SK-N-SH (cell line): ENCODE data around the gene MFSD12. TPM values are rescaled to one million over a fixed set of nuclear protein-coding genes. Genes with fewer than 3 reads are reported as not detected.

Experiments
- CTCF ChIA-PET: fragments of 300-600, 350-600 bp; formaldehyde crosslinking; extraction: SDS; loops from one replicate; lab custom pipeline; 2021; lab: Yijun Ruan, JAX
- POLR2A ChIA-PET: fragments of 350-600 bp; sonication (Branson Sonifier 250); formaldehyde crosslinking; extraction: SDS; loops from one replicate; lab custom pipeline; 2020; ENCODE audit warnings: antibody characterized with exemption, inconsistent platforms; lab: Yijun Ruan, JAX
- DNase-seq: peaks from one replicate; pipeline ENCODE4 v3.0.0; 2012
- H2AFZ ChIP-seq: fragments of 200-600 bp; sonication (generic); 2 replicates; pipeline ENCODE4 v1.8.1; 2016; ENCODE audit warnings: antibody characterized with exemption, mild to moderate bottlenecking, low read depth
- H3F3A ChIP-seq: fragments of 200-600 bp; sonication (generic); replicated peaks from 2 replicates; pipeline ENCODE3; 2016; ENCODE audit warnings: antibody characterized with exemption, mild to moderate bottlenecking; ENCODE audit not compliant: insufficient read depth
- H3K27ac ChIP-seq, 2 experiments: fragments of 200-500 bp in 1 of 2; fragments of 200-600 bp in 1 of 2; sonication (Bioruptor generic) in 1 of 2; sonication (generic), shearing (Covaris generic) in 1 of 2; 2 replicates each; pipeline versions ENCODE4 v1.5.1 to v1.6.1; 2014 to 2016; ENCODE audit warnings: low read depth in 2 of 2, inconsistent platforms in 1 of 2, low read length in 1 of 2, mild to moderate bottlenecking in 1 of 2, mixed read lengths in 1 of 2
- H3K27me3 ChIP-seq: fragments of 200-600 bp; sonication (generic), shearing (Covaris generic); 2 replicates; pipeline ENCODE4 v1.6.1; 2016; ENCODE audit warnings: mixed run types; ENCODE audit not compliant: insufficient read depth
- H3K36me3 ChIP-seq, 2 experiments: fragments of 200-500 bp in 1 of 2; fragments of 200-600 bp in 1 of 2; sonication (Bioruptor generic) in 1 of 2; sonication (generic) in 1 of 2; replicated peaks in 1 of 2; 2 replicates each; pipeline versions ENCODE3 to v1.5.1; 2014 to 2016; ENCODE audit warnings: low read length in 1 of 2, mild to moderate bottlenecking in 1 of 2; ENCODE audit not compliant: insufficient read depth in 2 of 2, control insufficient read depth in 1 of 2
- H3K4me1 ChIP-seq, 2 experiments: fragments of 200-500 bp in 1 of 2; fragments of 200-600 bp in 1 of 2; sonication (Bioruptor generic) in 1 of 2; sonication (generic), shearing (Covaris generic) in 1 of 2; 2 replicates each; pipeline versions ENCODE4 v1.5.1 to v1.6.1; 2014 to 2016; ENCODE audit warnings: low read depth in 1 of 2, low read length in 1 of 2, mixed run types in 1 of 2; ENCODE audit not compliant: insufficient read depth in 2 of 2, control insufficient read depth in 1 of 2
- H3K4me2 ChIP-seq: fragments of 200-600 bp; sonication (generic), shearing (Covaris generic); 2 replicates; pipeline ENCODE4 v1.6.1; 2017; ENCODE audit warnings: mixed run types
- H3K4me3 ChIP-seq, 2 experiments: fragments of 200-500 bp in 1 of 2; fragments of 200-600 bp in 1 of 2; sonication (Bioruptor generic) in 1 of 2; sonication (generic), shearing (Covaris generic) in 1 of 2; 2 replicates each; pipeline versions ENCODE4 v1.5.1 to v1.8.1; 2014 to 2016; ENCODE audit warnings: low read depth in 2 of 2, inconsistent platforms in 1 of 2, low read length in 1 of 2, mild to moderate bottlenecking in 1 of 2, mixed read lengths in 1 of 2, moderate library complexity in 1 of 2
- H3K79me2 ChIP-seq: fragments of 200-600 bp; sonication (generic); 2 replicates; pipeline ENCODE4 v1.8.1; 2017; ENCODE audit warnings: mild to moderate bottlenecking; ENCODE audit not compliant: insufficient read depth
- H3K9ac ChIP-seq: fragments of 200-600 bp; sonication (generic); 2 replicates; pipeline ENCODE4 v1.6.1; 2017; ENCODE audit warnings: mixed run types
- H3K9me2 ChIP-seq: fragments of 200-600 bp; sonication (generic); 2 replicates; pipeline ENCODE4 v1.6.1; 2017; ENCODE audit warnings: mixed run types
- H3K9me3 ChIP-seq: fragments of 200-600 bp; sonication (generic); 2 replicates; pipeline ENCODE4 v1.6.1; 2017; ENCODE audit warnings: mixed run types, mild to moderate bottlenecking, moderate library complexity
- H4K20me1 ChIP-seq: fragments of 200-600 bp; sonication (generic); 2 replicates; pipeline ENCODE4 v1.6.1; 2017; ENCODE audit warnings: mild to moderate bottlenecking, mixed run types; ENCODE audit not compliant: insufficient read depth
- CHD2 ChIP-seq: fragments of 150-350 bp; IDR thresholded peaks from 2 replicates; pipeline ENCODE4 v1.6.1; 2018; ENCODE audit warnings: low read length; ENCODE audit not compliant: partially characterized antibody
- EZH2phosphoT487 ChIP-seq: fragments of 200-600 bp; sonication (generic); IDR thresholded peaks from 2 replicates; pipeline ENCODE4 v1.6.1; 2017; ENCODE audit warnings: low read depth, mixed run types, mild to moderate bottlenecking, antibody characterized with exemption, moderate library complexity, borderline replicate concordance
- FOSL2 ChIP-seq: IDR thresholded peaks from 2 replicates; pipeline ENCODE4 v1.4.0; 2012; ENCODE audit warnings: low read depth, mild to moderate bottlenecking, moderate library complexity, borderline replicate concordance
- FOXM1 ChIP-seq: IDR thresholded peaks from 2 replicates; pipeline ENCODE4 v1.4.0; 2012; ENCODE audit warnings: low read depth, mild to moderate bottlenecking
- GABPA ChIP-seq: IDR thresholded peaks from 2 replicates; pipeline ENCODE4 v1.4.0; 2012; ENCODE audit warnings: low read depth, mild to moderate bottlenecking
- MEF2A ChIP-seq: IDR thresholded peaks from 2 replicates; pipeline ENCODE4 v1.4.0; 2012; ENCODE audit warnings: low read depth, borderline replicate concordance
- MXI1 ChIP-seq: IDR thresholded peaks from 2 replicates; pipeline ENCODE4 v1.6.1; 2012; ENCODE audit warnings: mild to moderate bottlenecking, low read depth, low read length, improper control_type of control experiment
- NRF1 ChIP-seq: IDR thresholded peaks from 2 replicates; pipeline ENCODE4 v1.6.1; 2012; ENCODE audit warnings: low read depth, mild to moderate bottlenecking, low read length
- RAD21 ChIP-seq: IDR thresholded peaks from 2 replicates; pipeline ENCODE4 v1.6.1; 2012; ENCODE audit warnings: mild to moderate bottlenecking, low read length
- RCOR1 ChIP-seq: fragments of 150-350 bp; IDR thresholded peaks from 2 replicates; pipeline ENCODE4 v1.6.1; 2017; ENCODE audit warnings: antibody characterized with exemption, low read length
- SIN3A ChIP-seq: IDR thresholded peaks from 2 replicates; pipeline ENCODE4 v1.6.1; 2012; ENCODE audit warnings: low read depth, mild to moderate bottlenecking, low read length, moderate library complexity, borderline replicate concordance
- TAF1 ChIP-seq: IDR thresholded peaks from 2 replicates; pipeline ENCODE4 v1.6.1; 2012; ENCODE audit warnings: low read depth, mild to moderate bottlenecking, low read length, moderate library complexity, borderline replicate concordance
- YY1 ChIP-seq: IDR thresholded peaks from 2 replicates; pipeline ENCODE4 v1.4.0; 2012; ENCODE audit warnings: low read depth, mild to moderate bottlenecking
- WGBS: methylation state at CpG from one replicate; pipeline ENCODE4 v1.1.6; 2017; ENCODE audit warnings: low lambda C conversion rate; 5-methylcytosine and 5-hydroxymethylcytosine counted together
- polyA plus RNA-seq, 3 experiments: library from polyadenylated mRNA; depleted of rRNA; stranded (reverse); fragments of >200 nt; gene quantifications; 2 replicates each; pipeline ENCODE4 v1.2.3, GENCODE V29; 2012
- TF ChIP-seq, protein P1 (sequence below): IDR thresholded peaks from 2 replicates; pipeline ENCODE4; 2012
- TF ChIP-seq, protein P2 (sequence below): IDR thresholded peaks from 2 replicates; pipeline ENCODE4 v1.4.0; 2012; ENCODE audit warnings: low read depth
- TF ChIP-seq, protein P3 (sequence below): IDR thresholded peaks from 2 replicates; pipeline ENCODE4 v1.6.1; 2012; ENCODE audit warnings: mild to moderate bottlenecking, low read depth, low read length, moderate library complexity
- TF ChIP-seq, protein P4 (sequence below): IDR thresholded peaks from 2 replicates; pipeline ENCODE4 v1.4.0; 2012; ENCODE audit warnings: low read depth, borderline replicate concordance

The MFSD12 gene
- polyA plus RNA-seq, 1 of the 3 experiments (the other 2 are of a cell fraction): 53.3 TPM

DNA sequence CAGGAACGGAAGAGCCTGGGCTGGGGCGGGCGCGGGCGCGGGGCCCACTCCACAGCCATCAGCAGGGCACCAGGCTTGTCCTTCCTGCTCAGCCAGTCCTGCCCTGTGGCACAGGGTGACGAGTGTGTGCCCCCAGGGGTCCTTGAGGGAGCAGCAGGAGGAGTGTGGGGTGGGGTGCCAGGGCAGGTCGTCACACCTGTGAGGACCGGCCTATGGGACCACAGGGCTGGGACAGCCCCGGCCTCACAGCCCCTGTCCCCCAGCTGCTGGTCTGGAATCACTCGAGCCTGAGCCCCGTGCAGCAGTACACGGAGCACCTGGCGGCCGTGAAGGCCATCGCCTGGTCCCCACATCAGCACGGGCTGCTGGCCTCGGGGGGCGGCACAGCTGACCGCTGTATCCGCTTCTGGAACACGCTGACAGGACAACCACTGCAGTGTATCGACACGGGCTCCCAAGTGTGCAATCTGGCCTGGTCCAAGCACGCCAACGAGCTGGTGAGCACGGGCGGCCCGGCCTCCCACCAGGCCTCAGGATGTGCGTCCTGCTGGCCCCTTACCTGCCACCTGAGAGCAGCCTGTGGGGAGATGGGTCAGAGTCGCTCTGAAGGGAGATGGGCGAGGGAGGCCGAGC is 25.1 kb downstream of the MFSD12 start:
- no peak overlapping the region for H3K9ac ChIP-seq
- no peak overlapping the region for H2AFZ ChIP-seq
- H3K9me2 ChIP-seq: no peaks in the 10 kb centered on the region
- no peak for DNase-seq
- peaks cover 9% of the 10 kb centered on the region for H4K20me1 ChIP-seq
- peaks cover under 1 to 52% of the 10 kb centered on the region in 2 experiments for H3K36me3 ChIP-seq
- H3K79me2 ChIP-seq: no peaks in the 10 kb centered on the region
- TF ChIP-seq, protein P1, sequence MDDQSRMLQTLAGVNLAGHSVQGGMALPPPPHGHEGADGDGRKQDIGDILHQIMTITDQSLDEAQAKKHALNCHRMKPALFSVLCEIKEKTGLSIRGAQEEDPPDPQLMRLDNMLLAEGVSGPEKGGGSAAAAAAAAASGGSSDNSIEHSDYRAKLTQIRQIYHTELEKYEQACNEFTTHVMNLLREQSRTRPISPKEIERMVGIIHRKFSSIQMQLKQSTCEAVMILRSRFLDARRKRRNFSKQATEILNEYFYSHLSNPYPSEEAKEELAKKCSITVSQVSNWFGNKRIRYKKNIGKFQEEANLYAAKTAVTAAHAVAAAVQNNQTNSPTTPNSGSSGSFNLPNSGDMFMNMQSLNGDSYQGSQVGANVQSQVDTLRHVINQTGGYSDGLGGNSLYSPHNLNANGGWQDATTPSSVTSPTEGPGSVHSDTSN: no peak
- TF ChIP-seq NRF1 (no peak), CHD2 (no peak), FOSL2 (no peak)
- ChIA-PET POLR2A (no interaction called here), CTCF (interaction anchor here (1.2 to 1.4 kb wide), 2 partner anchors 13 to 54 kb away, joined by 3 to 6 read pairs; no protein-coding TSS in a partner anchor)
- H3K27ac ChIP-seq: no peak overlapping the region
- no peaks in the 10 kb centered on the region for H3K9me3 ChIP-seq
- H3K4me1 ChIP-seq: no peaks in the 10 kb centered on the region; a peak in 1 of 4 replicates
- H3K4me2 ChIP-seq: no peak overlapping the region
- no peak overlapping the region for H3K4me3 ChIP-seq
- 93% methylated on average over 12 of the region's 33 CpGs for WGBS
- no peaks in the 10 kb centered on the region for H3K27me3 ChIP-seq
- H3F3A ChIP-seq: no peaks in the 10 kb centered on the region

DNA sequence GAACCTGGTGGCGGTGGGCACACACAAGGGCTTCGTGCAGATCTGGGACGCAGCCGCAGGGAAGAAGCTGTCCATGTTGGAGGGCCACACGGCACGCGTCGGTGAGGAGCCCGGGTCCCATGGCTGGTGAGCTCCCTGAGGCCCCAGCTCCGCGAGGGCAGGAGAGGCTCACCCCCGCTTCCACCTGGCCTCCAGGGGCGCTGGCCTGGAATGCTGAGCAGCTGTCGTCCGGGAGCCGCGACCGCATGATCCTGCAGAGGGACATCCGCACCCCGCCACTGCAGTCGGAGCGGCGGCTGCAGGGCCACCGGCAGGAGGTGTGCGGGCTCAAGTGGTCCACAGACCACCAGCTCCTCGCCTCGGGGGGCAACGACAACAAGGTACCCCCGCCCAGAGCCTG is 25.7 kb downstream of the MFSD12 start:
- Histone ChIP-seq H3K9me2 (no peaks in the 10 kb centered on the region), H4K20me1 (peaks cover 13% of the 10 kb centered on the region)

More for the DNA sequence above, 25.7 kb downstream of the MFSD12 start:
- no peaks in the 10 kb centered on the region for H3K79me2 ChIP-seq
- no peaks in the 10 kb centered on the region for H3K9me3 ChIP-seq
- H3K4me3 ChIP-seq: no peak overlapping the region
- no peaks in the 10 kb centered on the region; a peak in 1 of 4 replicates for H3K4me1 ChIP-seq
- DNase-seq: no peak
- H3K27ac ChIP-seq: no peak overlapping the region
- H3K9ac ChIP-seq: no peak overlapping the region
- ChIA-PET CTCF (interaction anchor here (1.4 kb wide), 1 partner anchor 55 kb away, joined by 3 read pairs; no protein-coding TSS in a partner anchor), POLR2A (no interaction called here)
- TF ChIP-seq, protein P2, sequence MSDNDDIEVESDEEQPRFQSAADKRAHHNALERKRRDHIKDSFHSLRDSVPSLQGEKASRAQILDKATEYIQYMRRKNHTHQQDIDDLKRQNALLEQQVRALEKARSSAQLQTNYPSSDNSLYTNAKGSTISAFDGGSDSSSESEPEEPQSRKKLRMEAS: no peak
- no peak for TF ChIP-seq FOXM1
- no peak for TF ChIP-seq YY1
- TF ChIP-seq, protein P3, sequence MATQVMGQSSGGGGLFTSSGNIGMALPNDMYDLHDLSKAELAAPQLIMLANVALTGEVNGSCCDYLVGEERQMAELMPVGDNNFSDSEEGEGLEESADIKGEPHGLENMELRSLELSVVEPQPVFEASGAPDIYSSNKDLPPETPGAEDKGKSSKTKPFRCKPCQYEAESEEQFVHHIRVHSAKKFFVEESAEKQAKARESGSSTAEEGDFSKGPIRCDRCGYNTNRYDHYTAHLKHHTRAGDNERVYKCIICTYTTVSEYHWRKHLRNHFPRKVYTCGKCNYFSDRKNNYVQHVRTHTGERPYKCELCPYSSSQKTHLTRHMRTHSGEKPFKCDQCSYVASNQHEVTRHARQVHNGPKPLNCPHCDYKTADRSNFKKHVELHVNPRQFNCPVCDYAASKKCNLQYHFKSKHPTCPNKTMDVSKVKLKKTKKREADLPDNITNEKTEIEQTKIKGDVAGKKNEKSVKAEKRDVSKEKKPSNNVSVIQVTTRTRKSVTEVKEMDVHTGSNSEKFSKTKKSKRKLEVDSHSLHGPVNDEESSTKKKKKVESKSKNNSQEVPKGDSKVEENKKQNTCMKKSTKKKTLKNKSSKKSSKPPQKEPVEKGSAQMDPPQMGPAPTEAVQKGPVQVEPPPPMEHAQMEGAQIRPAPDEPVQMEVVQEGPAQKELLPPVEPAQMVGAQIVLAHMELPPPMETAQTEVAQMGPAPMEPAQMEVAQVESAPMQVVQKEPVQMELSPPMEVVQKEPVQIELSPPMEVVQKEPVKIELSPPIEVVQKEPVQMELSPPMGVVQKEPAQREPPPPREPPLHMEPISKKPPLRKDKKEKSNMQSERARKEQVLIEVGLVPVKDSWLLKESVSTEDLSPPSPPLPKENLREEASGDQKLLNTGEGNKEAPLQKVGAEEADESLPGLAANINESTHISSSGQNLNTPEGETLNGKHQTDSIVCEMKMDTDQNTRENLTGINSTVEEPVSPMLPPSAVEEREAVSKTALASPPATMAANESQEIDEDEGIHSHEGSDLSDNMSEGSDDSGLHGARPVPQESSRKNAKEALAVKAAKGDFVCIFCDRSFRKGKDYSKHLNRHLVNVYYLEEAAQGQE: no peak
- no peak for TF ChIP-seq SIN3A
- TF ChIP-seq, protein P1: no peak
- TF ChIP-seq EZH2phosphoT487: no peak
- no peak for TF ChIP-seq RAD21
- TF ChIP-seq MEF2A: no peak
- no peak for TF ChIP-seq MXI1
- TF ChIP-seq GABPA: no peak
- no peak for TF ChIP-seq RCOR1
- no peak for TF ChIP-seq NRF1
- TF ChIP-seq, protein P4, sequence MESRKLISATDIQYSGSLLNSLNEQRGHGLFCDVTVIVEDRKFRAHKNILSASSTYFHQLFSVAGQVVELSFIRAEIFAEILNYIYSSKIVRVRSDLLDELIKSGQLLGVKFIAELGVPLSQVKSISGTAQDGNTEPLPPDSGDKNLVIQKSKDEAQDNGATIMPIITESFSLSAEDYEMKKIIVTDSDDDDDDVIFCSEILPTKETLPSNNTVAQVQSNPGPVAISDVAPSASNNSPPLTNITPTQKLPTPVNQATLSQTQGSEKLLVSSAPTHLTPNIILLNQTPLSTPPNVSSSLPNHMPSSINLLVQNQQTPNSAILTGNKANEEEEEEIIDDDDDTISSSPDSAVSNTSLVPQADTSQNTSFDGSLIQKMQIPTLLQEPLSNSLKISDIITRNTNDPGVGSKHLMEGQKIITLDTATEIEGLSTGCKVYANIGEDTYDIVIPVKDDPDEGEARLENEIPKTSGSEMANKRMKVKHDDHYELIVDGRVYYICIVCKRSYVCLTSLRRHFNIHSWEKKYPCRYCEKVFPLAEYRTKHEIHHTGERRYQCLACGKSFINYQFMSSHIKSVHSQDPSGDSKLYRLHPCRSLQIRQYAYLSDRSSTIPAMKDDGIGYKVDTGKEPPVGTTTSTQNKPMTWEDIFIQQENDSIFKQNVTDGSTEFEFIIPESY: no peak
- TF ChIP-seq TAF1: no peak
- H3F3A ChIP-seq: no peaks in the 10 kb centered on the region
- H2AFZ ChIP-seq: no peak overlapping the region
- H3K27me3 ChIP-seq: no peaks in the 10 kb centered on the region
- no peak overlapping the region for H3K4me2 ChIP-seq
- H3K36me3 ChIP-seq: peaks cover 4 to 55% of the 10 kb centered on the region in 2 experiments
- WGBS: 97% methylated on average over 15 of the region's 29 CpGs
